Measurements from ENCODE around the gene COBL.

Gene COBL

GRCh38 chr7:51308265-51308664 is 8.3 kb downstream of the COBL start:
- FAIRE-seq (no peak), DNase-seq (ENCODE audit: insufficient read length, low spot score) (no peak)

DNA sequence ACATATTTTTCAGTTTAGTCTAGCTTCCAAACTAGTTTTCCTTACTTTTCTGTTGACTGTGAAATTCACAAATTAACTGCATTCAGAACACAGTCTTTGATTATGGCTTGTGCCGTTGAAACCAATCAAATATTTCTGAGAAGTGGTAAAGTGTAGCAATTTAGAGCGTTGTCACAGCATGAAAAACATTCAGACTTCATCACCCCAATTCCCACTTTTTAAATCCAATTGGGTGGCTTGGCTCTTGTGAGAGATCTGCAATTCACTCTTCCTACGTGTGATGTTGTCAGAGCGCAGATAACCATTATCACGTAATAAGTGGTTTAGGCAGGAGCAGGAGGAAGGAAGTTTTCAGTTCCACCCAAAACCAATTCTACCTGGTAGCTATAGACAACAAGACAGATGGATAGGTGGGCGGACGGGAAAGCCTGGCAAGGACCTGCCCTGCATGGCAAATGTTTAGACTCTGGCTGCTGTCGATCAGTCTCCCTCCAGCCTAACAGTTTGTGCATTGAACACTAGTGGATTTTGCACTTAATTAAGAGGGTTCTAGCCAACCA is 8.9 kb downstream of the COBL start:
- no peak for DNase-seq (ENCODE audit: insufficient read length, low spot score)
- FAIRE-seq, result no peak

GRCh38 chr7:51306761-51307160 is 9.8 kb downstream of the COBL start:
- DNase-seq (ENCODE audit: insufficient read length, low spot score) (no peak), FAIRE-seq (no peak)

- DNase-seq (ENCODE audit: insufficient read length, low spot score) (no peak), FAIRE-seq (no peak)
Observed at GRCh38 chr7:51304729-51305128, 11.9 kb downstream of the COBL start.

- no peak for DNase-seq (ENCODE audit: insufficient read length, low spot score)
- FAIRE-seq, result no peak
Observed at GRCh38 chr7:51303142-51303525, 13.5 kb downstream of the COBL start.

- DNase-seq (ENCODE audit: insufficient read length, low spot score), result no peak
- FAIRE-seq, result no peak
Observed at GRCh38 chr7:51301806-51302205, 14.8 kb downstream of the COBL start.

DNA sequence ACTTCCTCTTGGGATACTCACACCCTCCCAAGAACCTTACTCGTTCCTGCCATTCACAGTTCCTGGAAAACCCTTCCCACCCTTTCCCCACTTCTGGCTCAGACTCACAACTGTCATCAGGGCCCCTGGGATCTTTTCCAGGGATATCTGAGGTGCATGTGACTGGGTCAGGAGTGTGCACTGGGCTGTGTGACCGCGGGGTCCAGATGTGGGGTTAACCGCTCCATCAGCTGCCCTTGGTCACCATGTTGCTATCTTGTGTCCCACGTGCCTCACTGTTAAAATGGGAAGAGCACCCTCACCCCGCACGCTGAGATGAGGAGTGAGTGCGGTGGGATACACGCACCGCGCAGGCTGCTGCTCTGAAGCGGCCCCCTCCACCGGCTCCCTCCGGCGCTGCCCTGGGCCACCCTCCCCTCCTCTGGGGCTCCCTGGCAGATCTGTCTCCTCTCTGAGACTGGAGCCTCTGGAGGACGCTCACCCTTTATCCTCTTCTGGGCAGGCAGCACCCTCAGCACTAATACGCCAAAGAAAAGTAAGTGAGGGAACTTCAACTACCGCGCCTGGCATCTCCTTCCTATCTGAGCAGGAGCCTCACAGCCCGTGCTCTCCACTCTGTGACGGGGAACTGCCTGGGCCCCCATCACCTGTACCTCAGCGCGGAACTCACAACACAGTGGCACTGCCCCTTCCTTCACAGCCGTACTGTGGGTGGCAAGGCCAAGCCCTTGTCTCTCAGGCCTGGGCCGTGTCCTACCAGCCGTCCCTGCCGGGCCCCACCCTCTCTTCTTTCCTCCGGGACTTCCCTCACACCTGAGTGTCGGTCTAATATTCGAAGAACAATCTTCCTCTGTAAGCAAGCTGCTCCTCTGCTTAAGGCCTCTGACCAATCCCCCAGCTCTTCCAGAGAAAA is 15.6 kb downstream of the COBL start:
- DNase-seq (ENCODE audit: insufficient read length, low spot score) (no peak), FAIRE-seq (no peak)

DNA sequence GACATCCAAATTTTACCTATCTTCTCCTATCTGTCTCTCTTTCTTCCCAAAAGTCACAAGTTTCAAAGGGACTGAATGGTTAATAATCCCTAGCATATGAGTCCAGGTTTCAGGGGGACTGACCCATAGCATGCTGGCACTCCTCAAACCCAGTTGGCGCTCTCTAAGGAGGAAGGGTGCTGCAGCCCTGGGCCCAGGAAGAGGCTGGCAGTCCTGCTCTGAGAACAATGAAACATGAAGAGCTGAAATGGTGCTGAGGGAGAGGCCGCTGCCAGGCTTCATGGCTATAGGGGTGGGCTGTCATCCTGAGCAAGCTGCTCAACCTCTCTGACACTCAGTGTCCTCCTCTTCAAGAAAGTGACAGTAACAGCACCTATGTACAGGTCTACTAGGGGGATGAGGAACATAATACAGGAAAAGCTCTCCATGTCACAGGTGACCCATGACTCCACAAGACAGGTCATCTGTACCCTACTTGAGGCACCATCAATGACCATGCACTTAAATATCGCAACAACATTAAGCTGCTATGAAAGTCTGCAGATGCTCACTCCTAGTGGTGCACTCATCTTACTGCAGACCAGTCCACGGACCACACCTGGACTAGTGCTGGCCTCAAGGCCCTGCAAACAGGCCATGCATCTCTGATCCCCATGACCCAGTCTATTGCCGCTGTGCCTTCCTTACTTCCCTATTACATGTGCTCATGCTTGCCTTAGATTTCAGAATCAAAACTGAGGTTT is 17.0 kb downstream of the COBL start:
- DNase-seq (ENCODE audit: insufficient read length, low spot score) (no peak), FAIRE-seq (no peak)

- no peak for DNase-seq (ENCODE audit: insufficient read length, low spot score)
- no peak for FAIRE-seq
Observed at GRCh38 chr7:51298912-51299311, 17.7 kb downstream of the COBL start.

- FAIRE-seq (no peak), DNase-seq (ENCODE audit: insufficient read length, low spot score) (no peak)
Observed at GRCh38 chr7:51297986-51298385, 18.6 kb downstream of the COBL start.

GRCh38 chr7:51295440-51296245 is 21.0 kb downstream of the COBL start:
- FAIRE-seq, result no peak
- no peak for DNase-seq (ENCODE audit: insufficient read length, low spot score)

- no peak for DNase-seq (ENCODE audit: insufficient read length, low spot score)
- no peak for FAIRE-seq
Observed at GRCh38 chr7:51292596-51292995, 24.0 kb downstream of the COBL start.

DNA sequence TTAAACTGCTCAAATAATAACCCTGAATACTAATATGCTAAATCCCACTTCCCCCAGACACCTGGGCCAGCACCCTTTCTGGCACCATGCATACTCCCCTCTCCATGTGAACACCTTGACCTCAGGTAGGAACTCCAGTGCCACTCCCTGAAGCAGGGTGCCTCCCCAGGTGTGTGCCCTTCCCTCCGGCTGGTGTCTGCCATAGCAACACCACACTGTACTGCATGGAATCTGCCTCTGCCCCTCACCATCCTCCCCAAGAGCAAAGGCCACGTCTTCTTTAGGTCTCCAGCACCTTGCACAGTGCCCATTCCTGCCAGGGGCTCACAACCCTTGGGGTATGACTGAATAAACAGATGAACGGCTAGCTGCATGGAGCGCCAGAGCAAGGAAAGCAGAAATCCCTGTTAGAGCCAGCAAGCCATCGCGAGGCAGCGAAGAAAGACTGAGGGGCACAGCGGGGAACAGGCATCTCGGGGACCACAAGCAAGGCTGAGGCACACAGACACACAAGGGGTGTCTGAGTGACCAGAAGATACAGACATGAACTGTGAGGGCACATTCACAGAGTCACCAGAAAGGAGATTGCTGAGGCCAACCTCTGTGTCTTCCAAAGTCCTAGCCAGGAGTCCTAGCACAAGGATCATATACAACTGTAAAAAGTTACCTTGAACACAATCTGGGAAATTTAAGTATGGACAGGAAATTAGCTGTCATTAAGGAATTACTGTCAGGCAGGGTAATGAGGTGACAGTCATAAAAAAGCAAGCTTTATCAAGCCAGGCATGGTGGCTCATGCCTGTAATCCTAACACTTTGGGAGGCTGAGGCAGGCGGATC is 25.7 kb downstream of the COBL start:
- FAIRE-seq, result no peak

DNA sequence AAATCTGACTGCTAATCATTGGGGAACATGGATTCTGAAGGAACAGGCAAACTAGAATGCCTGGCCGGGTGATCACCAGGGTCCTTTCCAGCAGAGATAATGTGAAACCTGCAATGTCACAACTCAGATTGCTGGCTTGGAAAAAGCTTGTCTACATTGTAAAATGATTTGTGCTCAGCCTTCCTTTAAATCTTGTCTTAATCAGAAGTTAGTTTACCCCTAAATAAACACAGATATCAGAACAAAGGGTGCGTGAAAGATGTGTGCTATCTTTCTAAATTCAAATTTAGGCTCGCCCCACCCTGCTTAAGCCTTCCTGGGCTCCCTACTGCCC is 26.3 kb downstream of the COBL start:
- FAIRE-seq, result no peak
- no peak for DNase-seq (ENCODE audit: insufficient read length, low spot score)

More for the DNA sequence above, 25.7 kb downstream of the COBL start:
- no peak for DNase-seq (ENCODE audit: insufficient read length, low spot score)

- FAIRE-seq, result no peak
- no peak for DNase-seq (ENCODE audit: insufficient read length, low spot score)
Observed at GRCh38 chr7:51289623-51290303, 26.8 kb downstream of the COBL start.

DNA sequence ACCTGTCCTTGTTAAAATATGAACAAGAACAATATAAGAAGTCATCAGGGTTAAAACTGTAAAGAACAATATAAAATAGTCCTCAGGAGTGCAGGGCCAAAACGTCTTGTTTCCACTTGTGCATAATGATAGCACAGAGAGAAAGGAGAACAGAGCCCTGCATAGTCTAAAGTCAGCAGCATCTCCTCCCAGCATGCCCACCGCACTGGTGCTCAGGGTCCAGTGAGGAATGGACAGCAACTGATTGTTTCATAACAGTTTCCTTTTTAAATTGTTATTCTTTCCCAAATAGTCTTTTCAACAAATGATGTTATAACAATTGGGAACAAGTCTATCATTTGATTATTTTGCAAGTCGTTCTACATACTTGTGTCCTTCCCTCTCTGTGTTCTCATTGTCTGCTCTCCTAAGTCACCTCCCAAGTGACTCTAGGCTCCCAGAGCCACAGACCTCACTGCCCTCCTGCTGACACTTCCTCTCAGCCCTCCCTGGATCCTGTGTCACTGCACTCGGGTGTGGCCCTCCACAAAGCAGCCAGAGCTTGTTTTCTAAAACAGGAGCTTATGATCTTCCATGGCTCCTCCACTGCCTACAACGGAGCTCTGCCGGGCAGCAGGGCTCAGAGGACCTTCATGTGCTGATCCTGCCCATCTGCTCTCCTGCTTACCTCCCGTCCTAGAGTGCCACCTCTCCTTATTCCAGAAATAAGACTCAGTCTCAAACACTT is 27.6 kb downstream of the COBL start:
- DNase-seq (ENCODE audit: insufficient read length, low spot score), result no peak
- no peak for FAIRE-seq

- FAIRE-seq (no peak), DNase-seq (ENCODE audit: insufficient read length, low spot score) (no peak)
Observed at GRCh38 chr7:51286401-51286800, 30.2 kb downstream of the COBL start.

DNA sequence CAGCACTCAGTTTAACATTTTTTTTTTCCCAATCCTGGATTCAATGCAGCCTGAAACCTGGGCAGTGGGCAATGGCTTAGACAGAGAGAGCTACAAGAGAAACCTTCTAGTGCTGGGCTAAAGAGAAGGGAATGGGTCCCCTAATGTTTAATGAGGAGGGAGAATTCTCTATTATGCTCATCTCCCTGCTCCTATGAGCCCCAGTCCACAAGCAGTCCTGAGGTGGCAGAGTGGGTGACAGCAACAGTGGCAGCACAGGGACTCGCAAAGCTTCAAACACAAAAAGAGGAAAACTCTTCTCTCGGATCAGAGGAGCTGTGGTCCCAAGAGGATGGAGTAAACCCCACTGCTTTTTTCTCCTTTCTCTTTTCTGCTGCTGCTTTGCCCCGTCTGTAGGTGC is 36.5 kb downstream of the COBL start:
- FAIRE-seq (no peak), DNase-seq (ENCODE audit: insufficient read length, low spot score) (no peak)

All from HTR-8/SVneo (cell line).